Measurements from ENCODE around the gene PCDHA6.
"Not testable (repeated sequence)": the region's sequence is repeated elsewhere in the genome, so short reads cannot be mapped to it uniquely, and the experiment has no call there.

PCDHA6 gene

DNA sequence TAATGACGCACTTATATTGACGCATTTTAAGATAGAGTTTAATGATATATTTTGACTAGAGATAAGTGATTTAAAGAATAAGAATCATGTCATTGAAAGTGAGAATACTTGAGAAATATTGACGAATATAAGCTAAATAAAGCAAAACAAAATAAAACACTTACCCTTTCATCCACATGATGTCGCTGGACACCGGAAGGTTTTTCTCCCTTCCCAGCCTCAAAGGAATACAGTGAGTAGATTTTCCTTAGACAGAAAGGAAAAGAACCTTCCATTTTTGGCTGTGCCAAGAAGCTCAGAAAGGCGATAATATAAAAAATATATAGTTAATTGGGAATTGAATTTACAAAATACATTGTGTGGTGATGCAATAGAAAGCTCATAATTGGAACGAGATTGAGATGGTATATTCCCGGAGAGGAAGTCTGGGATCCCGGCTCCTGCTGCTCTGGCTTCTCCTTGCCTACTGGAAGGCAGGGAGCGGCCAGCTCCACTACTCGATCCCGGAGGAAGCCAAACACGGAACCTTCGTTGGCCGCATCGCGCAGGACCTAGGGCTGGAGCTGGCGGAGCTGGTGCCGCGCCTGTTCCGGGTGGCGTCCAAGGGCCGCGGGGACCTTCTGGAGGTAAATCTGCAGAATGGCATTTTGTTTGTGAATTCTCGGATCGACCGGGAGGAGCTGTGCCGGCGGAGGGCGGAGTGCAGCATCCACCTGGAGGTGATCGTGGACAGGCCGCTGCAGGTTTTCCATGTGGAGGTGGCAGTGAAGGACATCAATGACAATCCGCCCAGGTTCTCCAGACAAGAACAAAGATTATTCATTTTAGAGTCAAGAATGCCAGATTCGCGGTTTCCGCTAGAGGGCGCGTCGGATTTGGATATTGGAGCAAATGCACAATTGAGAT, 6.1 kb upstream of the PCDHA6 start, which contains the start of gene PCDHA5:
PCDHA5 (plus strand) TSS at position 239 of the 906 bp plus-strand sequence.
- DNase-seq: no peak

DNA sequence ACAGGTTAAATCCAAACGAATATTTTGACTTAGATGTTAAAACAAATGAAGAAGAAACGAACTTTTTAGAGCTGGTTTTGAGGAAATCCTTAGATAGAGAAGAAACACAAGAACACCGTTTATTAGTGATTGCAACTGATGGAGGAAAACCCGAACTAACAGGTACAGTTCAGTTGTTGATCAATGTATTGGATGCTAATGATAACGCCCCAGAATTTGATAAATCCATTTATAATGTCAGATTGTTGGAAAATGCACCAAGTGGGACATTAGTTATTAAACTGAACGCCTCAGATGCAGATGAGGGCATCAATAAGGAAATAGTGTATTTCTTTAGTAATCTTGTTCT, 5.5 kb upstream of the PCDHA6 start:
- no peak for DNase-seq

DNA sequence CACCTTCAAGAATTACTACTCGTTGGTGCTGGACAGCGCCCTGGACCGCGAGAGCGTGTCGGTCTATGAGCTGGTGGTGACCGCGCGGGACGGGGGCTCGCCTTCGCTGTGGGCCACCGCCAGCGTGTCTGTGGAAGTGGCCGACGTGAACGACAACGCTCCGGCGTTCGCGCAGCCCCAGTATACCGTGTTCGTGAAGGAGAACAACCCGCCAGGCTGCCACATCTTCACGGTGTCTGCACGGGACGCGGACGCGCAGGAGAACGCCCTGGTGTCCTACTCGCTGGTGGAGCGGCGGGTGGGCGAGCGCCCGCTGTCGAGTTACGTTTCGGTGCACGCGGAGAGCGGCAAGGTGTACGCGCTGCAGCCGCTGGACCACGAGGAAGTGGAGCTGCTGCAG, 4.8 kb upstream of the PCDHA6 start:
- not testable (repeated sequence) for DNase-seq

DNA sequence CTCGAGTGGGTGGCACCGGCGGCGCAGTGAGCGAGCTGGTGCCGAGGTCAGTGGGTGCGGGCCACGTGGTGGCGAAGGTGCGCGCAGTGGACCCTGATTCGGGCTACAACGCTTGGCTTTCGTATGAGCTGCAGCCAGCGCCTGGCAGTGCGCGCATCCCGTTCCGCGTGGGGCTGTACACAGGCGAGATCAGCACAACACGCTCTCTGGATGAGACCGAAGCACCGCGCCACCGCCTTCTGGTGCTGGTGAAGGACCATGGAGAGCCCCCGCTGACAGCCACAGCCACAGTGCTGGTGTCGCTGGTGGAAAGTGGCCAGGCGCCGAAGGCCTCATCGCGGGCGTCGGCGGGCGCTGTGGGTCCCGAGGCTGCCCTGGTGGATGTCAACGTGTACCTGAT, 4.3 kb upstream of the PCDHA6 start:
- no peak for DNase-seq

DNA sequence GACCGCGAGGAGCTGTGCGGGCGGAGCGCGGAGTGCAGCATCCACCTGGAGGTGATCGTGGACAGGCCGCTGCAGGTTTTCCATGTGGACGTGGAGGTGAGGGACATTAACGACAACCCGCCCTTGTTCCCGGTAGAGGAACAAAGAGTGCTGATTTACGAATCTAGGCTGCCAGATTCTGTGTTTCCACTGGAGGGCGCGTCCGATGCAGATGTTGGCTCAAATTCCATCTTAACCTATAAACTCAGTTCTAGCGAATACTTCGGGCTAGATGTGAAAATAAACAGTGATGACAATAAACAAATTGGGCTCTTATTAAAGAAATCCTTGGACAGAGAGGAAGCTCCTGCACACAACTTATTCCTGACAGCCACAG, 590 bp downstream of the PCDHA6 start:
- DNase-seq: no peak

DNA sequence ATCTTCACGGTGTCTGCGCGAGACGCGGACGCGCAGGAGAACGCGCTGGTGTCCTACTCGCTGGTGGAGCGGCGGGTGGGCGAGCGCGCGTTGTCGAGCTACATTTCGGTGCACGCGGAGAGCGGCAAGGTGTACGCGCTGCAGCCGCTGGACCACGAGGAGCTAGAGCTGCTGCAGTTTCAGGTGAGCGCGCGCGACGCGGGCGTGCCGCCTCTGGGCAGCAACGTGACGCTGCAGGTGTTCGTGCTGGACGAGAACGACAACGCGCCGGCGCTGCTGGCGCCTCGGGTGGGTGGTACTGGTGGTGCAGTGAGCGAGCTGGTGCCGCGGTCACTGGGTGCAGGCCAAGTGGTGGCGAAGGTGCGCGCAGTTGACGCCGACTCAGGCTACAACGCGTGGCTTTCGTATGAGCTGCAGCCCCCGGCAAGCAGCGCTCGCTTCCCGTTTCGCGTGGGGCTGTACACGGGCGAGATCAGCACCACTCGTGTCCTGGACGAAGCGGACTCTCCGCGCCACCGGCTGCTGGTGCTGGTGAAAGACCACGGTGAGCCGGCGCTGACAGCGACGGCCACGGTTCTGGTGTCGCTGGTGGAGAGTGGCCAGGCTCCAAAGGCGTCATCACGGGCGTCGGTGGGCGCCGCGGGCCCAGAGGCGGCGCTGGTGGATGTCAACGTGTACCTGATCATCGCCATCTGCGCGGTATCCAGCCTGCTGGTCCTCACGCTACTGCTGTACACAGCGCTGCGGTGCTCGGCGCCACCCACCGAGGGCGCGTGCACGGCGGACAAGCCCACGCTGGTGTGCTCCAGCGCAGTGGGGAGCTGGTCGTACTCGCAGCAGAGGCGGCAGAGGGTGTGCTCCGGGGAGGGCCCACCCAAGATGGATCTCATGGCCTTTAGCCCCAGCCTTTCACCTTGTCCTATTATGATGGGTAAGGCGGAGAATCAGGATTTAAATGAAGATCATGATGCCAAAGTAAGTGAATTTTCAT, 2.0 kb downstream of the PCDHA6 start:
- DNase-seq: not testable (repeated sequence)

DNA sequence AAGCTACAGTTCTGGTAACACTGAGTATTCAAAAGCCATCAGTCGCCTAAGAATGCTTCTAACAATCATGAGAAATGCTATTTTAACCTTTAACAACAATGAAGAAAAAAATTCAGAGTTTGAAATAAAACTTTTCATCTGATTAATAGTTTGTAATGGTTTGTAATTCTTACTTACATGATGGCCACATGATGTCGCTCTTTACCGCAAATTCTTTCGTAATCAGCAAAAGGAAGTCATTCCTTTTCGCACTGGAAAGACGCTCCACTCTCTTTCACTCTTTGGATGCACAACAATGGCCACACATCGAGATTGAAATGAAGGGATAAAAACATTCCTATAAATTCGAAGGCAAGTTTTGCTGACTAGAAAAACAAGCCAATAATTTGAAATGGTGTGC, 6.2 kb downstream of the PCDHA6 start, which contains the start of gene PCDHA7:
PCDHA7 (plus strand) TSS at position 277 of the 400 bp plus-strand sequence; CDS start at position 392, 115 bp downstream.
- no peak for DNase-seq

DNA sequence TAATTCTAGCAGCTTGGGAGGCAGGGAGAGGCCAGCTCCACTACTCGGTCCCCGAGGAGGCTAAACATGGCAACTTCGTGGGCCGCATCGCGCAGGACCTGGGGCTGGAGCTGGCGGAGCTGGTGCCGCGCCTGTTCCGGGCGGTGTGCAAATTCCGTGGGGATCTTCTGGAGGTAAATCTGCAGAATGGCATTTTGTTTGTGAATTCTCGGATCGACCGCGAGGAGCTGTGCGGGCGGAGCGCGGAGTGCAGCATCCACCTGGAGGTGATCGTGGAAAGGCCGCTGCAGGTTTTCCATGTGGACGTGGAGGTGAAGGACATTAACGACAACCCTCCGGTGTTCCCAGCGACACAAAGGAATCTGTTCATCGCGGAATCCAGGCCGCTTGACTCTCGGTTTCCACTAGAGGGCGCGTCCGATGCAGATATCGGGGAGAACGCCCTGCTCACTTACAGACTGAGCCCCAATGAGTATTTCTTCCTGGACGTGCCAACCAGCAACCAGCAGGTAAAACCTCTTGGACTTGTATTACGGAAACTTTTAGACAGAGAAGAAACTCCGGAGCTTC, 6.8 kb downstream of the PCDHA6 start:
- not testable (repeated sequence) for DNase-seq

DNA sequence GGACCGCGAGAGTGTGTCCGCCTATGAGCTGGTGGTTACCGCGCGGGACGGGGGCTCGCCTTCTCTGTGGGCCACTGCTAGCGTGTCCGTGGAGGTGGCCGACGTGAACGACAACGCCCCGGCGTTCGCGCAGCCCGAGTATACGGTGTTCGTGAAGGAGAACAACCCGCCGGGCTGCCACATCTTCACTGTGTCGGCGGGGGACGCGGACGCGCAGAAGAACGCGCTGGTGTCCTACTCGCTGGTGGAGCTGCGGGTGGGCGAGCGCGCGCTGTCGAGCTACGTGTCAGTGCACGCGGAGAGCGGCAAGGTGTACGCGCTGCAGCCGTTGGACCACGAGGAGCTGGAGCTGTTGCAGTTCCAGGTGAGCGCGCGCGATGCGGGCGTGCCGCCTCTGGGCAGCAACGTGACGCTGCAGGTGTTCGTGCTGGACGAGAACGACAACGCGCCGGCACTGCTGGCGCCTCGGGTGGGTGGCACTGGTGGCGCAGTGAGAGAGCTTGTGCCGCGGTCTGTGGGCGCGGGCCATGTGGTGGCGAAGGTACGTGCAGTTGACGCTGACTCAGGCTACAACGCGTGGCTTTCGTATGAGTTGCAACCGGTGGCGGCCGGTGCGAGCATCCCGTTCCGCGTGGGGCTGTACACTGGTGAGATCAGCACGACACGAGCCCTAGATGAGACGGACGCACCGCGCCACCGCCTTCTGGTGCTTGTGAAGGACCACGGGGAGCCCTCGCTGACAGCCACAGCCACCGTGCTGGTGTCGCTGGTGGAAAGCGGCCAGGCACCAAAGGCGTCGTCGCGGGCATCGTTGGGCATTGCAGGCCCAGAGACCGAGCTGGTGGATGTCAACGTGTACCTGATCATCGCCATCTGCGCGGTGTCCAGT, 8.1 kb downstream of the PCDHA6 start:
- no peak for DNase-seq

DNA sequence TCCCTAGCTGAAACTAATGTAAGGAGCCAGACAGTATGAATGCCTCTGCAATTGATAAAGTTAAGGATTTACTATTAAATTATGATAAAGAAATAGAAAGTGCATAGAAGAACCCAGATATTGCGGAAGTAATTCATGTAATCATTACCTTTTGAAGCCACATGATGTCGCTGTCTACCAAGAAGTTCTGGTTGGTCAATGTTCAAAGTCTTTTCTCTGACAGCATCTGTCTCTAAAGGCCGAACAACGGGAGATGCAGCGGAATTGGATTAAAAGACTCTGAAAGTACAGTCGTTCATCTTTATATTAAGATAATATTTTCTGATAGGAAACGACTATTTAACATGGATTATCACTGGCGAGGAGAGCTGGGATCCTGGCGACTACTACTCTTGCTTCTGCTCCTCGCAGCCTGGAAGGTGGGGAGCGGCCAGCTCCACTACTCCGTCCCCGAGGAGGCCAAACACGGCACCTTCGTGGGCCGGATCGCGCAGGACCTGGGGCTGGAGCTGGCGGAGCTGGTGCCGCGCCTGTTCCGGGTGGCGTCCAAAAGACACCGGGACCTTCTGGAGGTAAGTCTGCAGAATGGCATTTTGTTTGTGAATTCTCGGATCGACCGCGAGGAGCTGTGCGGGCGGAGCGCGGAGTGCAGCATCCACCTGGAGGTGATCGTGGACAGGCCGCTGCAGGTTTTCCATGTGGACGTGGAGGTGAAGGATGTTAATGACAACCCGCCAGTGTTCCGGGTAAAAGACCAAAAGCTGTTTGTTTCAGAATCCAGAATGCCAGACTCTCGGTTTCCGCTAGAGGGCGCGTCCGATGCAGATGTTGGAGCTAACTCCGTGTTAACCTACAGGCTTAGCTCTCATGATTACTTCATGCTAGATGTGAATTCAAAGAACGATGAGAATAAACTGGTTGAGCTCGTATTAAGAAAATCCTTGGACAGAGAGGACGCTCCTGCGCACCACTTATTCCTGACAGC, 13.5 kb downstream of the PCDHA6 start, which contains the start of gene PCDHA8:
PCDHA8 (plus strand) TSS at position 210 of the 985 bp plus-strand sequence; CDS start at position 345, 135 bp downstream.
- no peak for DNase-seq

DNA sequence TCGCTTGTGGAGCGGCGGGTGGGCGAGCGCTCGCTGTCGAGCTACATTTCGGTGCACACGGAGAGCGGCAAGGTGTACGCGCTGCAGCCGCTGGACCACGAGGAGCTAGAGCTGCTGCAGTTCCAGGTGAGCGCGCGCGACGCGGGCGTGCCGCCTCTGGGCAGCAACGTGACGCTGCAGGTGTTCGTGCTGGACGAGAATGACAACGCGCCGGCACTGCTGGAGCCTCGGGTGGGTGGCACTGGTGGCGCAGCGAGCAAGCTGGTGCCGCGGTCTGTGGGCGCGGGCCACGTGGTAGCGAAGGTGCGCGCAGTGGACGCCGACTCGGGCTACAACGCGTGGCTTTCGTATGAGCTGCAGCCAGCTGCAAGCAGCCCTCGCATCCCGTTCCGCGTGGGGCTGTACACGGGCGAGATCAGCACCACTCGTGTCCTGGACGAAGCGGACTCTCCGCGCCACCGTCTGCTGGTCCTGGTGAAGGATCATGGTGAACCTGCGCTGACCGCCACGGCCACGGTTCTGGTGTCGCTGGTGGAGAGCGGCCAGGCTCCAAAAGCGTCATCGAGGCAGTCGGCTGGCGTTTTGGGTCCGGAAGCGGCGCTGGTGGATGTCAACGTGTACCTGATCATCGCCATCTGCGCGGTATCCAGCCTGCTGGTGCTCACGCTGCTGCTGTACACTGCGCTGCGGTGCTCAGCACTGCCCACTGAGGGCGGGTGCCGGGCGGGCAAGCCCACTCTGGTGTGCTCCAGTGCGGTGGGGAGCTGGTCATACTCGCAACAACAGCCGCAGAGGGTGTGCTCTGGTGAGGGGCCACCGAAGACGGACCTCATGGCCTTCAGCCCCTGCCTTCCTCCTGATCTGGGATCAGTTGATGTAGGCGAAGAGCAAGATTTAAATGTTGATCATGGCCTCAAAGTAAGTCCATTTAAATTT, 15.3 kb downstream of the PCDHA6 start:
- no peak for DNase-seq

DNA sequence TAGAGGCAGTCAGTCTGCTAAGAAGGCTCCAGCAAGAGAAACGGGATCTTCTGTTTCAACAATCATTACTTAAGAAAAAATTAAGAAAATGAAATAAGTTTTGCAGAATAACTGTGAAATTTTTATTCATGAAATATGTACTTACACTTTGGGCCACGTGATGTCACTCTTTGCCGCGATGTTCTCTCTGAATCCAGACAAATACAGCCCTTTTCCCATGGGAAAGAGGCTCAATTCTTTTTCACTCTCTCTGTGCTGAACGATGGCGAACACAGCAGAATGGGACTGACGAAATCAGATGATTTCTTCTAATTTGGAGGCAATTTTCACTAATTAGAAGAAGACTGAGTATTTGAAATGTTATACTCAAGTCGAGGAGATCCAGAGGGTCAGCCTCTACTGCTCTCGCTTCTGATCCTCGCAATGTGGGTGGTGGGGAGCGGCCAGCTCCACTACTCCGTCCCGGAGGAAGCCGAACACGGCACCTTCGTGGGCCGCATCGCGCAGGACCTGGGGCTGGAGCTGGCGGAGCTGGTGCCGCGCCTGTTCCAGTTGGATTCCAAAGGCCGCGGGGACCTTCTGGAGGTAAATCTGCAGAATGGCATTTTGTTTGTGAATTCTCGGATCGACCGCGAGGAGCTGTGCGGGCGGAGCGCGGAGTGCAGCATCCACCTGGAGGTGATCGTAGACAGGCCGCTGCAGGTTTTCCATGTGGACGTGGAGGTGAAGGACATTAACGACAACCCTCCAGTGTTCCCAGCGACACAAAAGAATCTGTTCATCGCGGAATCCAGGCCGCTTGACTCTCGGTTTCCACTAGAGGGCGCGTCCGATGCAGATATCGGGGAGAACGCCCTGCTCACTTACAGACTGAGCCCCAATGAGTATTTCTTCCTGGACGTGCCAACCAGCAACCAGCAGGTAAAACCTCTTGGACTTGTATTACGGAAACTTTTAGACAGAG, 20.7 kb downstream of the PCDHA6 start, which contains the start of gene PCDHA9:
PCDHA9 (plus strand) TSS at position 244 of the 964 bp plus-strand sequence; CDS start at position 358, 114 bp downstream.
- not testable (repeated sequence) for DNase-seq

DNA sequence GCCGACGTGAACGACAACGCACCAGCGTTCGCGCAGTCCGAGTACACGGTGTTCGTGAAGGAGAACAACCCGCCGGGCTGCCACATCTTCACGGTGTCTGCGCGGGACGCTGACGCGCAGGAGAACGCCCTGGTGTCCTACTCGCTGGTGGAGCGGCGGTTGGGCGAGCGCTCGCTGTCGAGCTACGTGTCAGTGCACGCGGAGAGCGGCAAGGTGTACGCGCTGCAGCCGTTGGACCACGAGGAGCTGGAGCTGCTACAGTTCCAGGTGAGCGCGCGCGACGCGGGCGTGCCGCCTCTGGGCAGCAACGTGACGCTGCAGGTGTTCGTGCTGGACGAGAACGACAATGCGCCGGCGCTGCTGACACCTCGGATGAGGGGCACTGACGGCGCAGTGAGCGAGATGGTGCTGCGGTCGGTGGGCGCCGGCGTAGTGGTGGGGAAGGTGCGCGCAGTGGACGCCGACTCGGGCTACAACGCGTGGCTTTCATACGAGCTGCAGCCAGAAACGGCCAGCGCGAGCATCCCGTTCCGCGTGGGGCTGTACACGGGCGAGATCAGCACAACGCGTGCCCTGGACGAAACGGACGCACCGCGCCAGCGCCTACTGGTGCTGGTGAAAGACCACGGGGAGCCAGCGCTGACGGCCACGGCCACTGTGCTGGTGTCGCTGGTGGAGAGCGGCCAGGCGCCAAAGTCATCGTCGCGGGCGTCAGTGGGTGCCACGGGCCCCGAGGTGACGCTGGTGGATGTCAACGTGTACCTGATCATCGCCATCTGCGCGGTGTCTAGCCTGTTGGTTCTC, 22.3 kb downstream of the PCDHA6 start:
- not testable (repeated sequence) for DNase-seq

DNA sequence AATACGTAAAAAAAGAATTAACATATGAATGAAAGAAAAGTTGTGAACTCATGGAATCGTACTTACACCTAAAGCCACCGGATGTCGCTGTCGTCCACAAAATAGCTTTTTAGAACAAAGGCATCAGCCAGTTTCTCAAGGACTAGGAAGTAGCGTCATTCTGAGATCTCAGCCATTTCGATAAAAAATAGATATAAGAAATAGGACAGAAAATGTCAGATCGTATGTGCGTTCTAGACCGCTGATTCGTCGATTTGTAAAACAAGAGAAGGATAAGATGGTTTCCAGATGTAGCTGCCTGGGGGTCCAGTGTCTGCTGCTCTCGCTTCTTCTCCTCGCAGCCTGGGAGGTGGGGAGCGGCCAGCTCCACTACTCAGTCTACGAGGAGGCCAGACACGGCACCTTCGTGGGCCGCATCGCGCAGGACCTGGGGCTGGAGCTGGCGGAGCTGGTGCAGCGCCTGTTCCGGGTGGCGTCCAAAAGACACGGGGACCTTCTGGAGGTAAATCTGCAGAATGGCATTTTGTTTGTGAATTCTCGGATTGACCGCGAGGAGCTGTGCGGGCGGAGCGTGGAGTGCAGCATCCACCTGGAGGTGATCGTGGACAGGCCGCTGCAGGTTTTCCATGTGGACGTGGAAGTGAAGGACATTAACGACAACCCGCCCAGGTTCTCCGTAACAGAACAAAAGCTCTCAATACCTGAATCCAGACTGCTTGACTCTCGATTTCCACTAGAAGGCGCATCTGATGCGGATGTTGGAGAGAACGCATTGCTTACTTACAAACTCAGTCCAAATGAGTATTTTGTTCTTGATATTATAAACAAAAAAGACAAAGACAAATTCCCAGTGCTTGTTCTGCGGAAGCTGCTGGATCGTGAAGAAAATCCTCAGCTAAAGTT, 28.3 kb downstream of the PCDHA6 start, which contains the start of gene PCDHA10:
PCDHA10 (plus strand) TSS at position 126 of the 903 bp plus-strand sequence; CDS start at position 278, 152 bp downstream.
- no peak for DNase-seq

DNA sequence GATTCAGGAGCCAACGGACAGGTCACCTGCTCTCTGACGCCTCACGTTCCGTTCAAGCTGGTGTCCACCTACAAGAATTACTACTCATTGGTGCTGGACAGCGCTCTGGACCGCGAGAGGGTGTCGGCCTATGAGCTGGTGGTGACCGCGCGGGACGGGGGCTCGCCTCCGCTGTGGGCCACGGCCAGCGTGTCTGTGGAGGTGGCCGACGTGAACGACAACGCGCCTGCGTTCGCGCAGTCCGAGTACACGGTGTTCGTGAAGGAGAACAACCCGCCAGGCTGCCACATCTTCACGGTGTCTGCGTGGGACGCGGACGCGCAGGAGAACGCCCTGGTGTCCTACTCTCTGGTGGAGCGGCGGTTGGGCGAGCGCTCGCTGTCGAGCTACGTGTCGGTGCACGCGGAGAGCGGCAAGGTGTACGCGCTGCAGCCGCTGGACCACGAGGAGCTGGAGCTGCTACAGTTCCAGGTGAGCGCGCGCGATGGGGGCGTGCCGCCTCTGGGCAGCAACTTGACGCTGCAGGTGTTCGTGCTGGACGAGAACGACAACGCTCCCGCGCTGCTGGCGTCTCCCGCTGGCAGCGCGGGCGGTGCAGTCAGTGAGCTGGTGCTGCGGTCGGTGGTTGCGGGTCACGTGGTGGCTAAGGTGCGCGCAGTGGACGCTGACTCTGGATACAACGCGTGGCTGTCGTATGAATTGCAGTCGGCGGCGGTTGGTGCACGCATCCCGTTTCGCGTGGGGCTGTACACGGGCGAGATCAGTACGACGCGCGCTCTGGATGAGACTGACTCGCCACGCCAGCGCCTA, 29.6 kb downstream of the PCDHA6 start:
- no peak for DNase-seq

All from inflammatory macrophage treated with lipopolysaccharide for 4 hours (primary cell).